Activated CD4-positive, alpha-beta T cell treated with anti-CD3 and anti-CD28 coated beads, Interleukin-10, Interleukin-2, amounts not matched to agents 100 ng/mL and 50 ng/mL, durations not matched to agents 16 hours and 8 hours (primary cell): Measurements from ENCODE around the gene LRRK1.

ENCODE experiments used
- DNase-seq: peaks from one replicate; pipeline ENCODE4 v3.0.0-alpha.2; 2020

The LRRK1 gene

GRCh38 chr15:101027273-101027901 lies 108.2 kb downstream of the LRRK1 start:
- DNase-seq = no peak

DNA sequence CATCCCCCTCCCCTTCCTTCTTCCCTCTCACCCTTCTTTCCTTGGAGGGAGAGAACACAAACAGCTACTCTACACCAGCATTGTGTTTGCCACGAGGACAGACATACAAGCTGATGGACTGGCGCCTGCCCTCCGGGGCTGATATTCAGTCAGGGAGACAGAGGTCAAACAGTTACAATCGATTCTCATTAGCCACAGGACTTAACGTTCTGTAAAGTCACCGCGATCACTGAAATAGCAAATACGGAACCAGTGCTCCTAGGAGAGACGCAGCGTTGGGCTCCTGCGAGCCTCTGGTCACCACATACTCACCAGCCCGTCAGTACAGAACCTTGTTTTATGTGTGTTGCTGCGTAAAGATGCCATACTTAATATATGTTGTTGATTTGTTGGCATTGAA lies 108.8 kb downstream of the LRRK1 start:
- no peak for DNase-seq

DNA sequence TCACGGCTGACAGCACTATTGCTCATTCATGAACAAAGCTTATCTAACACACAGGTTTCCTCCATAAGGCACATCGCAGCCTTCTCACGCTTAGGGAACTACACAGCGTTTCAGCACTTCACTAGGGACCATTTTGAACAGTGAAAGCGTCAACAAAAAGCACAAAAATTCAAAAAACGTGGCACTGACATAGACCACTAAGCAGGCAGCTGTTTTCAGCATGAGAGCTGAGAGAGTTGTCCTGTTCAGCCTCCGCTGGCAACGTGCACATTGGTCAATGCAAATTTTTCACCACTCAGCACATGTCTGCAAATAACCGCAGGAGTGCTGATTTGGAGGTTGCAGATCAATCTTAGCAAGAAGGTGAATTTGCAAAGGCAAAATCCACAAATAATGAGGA lies 109.2 kb downstream of the LRRK1 start:
- DNase-seq = no peak

- no peak for DNase-seq
These were observed 109.7 kb downstream of the LRRK1 start for GRCh38 chr15:101028772-101029438.

- no peak for DNase-seq
These were observed 111.0 kb downstream of the LRRK1 start for GRCh38 chr15:101029971-101030661.

DNA sequence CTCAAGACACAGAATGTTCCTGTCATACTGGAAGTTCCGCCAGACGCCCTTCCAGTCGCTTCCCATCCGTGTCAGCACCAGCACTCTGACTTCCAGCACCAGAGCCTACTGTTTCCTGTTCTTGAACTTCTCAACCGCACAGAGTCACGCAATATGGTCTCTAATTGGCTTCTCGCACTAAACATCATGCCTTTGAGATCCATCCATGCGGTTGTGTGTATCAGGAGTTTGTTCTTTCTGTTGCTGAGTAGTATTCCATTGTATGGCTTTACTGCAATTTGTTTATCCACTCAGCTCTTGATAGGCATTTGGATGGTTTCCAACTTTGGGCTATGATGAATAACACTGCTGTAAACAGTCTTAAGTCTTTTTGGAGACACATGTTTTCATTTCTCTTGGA lies 112.1 kb downstream of the LRRK1 start:
- DNase-seq = no peak

- no peak for DNase-seq
These were observed 114.6 kb downstream of the LRRK1 start for GRCh38 chr15:101033801-101034200.

DNA sequence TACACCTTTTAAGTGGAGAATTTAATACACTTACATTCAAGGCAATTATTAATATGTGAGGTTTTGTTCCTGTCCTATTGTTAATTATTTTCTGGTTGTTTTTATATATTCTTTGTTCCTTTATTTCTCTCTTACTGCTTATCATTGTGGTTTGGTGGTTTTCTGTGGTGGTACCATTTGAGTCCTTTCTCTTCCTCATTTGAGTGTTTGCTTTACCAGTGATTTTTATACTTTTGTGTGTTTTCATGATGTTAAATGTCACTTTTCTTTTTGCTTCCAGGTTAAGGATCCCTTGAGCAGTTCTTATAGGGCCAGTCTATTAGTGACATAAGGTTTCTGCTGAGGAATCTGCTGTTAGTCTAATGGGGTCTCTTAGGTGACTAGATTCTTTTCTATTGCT lies 116.5 kb downstream of the LRRK1 start:
- no peak for DNase-seq

DNA sequence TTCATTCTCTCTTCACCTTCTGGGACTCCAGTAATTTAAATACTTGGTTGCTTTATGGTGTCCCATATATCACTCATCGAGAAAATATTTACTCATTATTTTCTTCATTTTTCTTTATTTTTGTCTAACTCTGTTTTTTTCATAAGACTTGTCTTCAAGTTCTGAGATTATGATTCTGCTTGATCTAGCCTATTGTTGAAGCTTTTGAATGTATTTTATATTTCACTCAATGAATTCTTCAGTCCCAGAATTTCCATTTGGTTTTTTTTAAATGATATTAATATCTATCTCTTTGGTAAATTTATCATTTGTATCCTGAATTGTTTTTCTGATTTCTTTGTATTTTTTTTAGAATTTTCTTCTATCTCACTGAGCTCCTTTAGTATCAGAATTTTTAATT lies 117.0 kb downstream of the LRRK1 start:
- DNase-seq = no peak

DNA sequence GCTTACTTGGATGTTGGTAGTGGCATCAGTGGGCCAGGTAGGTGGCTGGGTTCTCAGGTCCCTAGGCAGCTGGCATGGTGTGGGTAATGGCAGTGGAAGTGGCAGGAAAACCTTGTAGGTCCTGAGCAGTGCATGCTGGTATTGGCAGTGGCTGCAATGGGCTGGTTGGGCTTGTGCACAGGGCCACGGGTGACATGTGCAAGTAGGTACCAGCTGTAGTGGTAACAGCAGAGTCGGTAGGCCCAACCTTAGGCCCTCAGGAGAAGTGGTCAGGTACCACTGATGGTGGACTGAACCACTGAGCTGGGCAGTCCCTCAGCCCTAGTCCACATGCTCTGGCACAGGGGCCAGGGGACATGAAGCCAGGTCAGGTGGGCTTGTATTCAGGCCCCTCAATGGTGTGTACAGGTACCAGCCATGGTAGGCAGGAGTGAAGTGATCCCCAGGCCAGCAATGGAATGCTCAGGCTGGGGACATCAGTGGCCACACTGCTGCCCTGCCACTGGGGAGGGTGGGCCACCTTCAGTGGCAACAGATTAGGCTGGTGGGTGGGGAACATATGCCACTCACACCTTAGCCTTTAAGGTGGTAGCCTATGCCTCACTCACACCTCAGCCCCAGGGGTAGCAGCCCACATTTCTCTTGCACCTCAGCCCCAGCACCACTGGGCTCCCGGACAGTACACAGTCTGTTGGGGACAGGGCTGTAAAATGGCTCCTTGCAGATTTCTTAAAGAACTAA lies 118.1 kb downstream of the LRRK1 start:
- DNase-seq = no peak

DNA sequence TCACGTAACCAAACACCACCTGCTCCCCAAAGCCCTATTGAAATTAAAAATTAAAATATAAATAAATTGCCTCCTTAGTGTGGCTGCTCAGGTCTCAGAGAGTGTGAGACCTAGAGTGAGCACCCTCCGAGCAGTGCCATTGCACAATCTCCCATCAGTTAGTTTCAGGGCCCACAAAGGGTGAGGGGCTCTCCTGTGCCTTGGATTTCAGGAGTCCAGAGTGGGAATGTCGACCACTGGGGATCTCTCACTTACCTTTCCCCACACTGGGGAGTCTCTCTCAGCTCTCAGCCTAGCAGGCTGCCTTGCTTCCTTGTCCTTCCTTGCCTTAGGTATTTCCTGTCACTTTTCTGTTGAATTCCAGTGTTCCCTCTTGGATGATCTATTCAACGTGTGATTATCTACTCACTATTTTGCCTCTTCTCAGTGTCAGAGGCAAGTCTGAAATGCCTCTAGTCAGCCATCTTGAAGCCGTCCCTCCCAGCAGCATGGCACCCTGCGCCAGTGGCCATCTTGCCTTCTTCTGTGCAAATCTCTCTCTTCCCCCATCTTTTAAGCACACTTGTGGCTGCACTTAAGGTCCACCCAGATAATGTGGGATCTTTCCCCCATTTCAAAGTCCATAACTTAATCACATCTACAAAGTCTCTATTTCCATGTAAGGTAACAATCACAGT lies 119.3 kb downstream of the LRRK1 start:
- DNase-seq = no peak

DNA sequence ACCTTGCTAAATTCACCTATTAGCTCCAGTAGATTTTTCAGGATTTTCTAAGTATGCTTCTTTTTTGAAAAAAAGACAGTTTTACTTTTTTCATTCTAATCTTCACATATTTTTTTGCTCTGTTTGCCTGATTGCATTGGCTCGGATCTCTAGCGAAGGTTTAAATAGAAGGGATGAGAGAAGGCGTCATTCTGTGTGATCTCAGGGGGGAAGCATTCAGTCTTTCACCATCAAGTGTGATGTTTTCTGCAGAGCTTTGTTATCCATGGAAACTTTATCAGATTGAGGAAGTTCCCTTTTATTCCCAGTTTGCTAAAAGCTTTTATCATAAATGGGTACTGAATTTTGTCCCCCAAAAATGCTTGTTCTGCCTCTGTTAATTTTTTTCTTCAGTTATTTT lies 120.3 kb downstream of the LRRK1 start:
- DNase-seq = no peak

GRCh38 chr15:101042320-101042719 lies 123.2 kb downstream of the LRRK1 start:
- DNase-seq = no peak

DNA sequence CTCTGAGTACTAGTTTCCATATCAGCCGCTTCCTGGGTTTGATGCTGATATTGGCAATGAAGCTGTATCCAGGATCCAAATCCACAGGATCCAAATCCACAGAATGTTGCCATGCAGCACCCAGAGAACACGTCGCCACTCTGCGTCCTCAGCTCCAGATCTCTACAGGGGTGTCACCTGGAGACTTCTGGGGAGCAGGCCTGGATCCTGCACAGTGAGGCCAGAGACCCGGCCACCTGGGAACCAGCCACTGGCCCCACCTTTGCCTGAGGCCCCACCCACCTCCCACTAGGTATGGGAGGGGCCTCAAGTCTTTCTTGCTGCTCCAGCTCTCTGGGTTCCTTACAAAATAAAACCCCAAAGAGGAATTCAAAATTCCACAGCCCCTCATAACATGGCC lies 123.9 kb downstream of the LRRK1 start:
- no peak for DNase-seq

DNA sequence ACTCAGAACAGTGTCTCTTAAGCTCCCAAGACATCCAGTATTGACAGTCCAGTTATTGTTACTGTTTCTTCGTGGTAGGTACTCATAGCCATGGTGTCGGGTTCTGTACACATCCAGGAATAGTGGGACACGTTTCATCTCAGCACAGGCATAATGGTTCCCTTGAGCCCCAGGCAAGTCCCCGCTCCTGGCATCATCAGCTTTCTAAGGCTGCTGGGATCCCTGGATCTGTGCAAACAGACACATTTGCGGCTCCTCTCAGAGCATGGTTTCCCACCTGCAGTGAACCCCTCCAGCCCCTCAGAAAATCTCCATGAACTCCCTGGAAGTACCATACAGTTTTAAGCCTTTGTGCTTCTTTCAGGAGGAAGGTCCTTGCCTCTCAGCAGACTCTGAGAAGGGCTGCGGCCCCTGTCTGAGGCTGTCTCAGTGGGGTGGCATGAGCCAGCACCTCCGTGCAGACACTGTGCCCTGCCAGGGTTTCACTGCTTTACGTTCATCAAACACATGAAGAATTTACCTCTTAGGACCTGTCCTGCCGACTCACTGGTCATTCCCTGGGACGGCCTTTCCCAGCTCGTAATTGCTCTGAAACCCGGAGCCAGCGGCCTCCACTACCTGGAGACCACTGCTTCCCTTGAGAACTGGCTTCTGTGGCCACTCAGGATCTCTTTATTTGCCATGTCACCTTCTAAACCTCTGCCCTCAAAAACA lies 124.9 kb downstream of the LRRK1 start:
- no peak for DNase-seq

GRCh38 chr15:101044625-101045235 lies 125.6 kb downstream of the LRRK1 start:
- no peak for DNase-seq

DNA sequence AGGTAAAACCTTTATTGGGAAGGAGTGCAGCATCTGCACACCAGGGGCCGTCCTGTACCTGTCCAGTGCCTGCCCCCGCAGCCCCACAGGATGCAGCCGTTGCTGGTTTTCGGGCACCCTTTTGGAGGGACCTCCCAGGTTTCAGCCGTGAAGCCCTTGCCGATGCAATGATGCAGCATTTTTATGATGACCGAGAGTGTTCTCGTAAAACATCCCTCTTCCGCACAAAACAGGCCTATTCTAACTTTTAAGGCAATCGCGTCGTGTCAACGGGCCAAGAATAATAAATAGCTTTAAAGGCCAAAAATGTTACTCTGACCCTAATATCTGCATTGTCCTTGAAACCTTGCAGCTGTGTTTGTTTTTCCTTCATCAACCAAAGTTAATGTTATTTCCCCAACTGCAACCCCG lies 126.1 kb downstream of the LRRK1 start:
- DNase-seq = no peak

DNA sequence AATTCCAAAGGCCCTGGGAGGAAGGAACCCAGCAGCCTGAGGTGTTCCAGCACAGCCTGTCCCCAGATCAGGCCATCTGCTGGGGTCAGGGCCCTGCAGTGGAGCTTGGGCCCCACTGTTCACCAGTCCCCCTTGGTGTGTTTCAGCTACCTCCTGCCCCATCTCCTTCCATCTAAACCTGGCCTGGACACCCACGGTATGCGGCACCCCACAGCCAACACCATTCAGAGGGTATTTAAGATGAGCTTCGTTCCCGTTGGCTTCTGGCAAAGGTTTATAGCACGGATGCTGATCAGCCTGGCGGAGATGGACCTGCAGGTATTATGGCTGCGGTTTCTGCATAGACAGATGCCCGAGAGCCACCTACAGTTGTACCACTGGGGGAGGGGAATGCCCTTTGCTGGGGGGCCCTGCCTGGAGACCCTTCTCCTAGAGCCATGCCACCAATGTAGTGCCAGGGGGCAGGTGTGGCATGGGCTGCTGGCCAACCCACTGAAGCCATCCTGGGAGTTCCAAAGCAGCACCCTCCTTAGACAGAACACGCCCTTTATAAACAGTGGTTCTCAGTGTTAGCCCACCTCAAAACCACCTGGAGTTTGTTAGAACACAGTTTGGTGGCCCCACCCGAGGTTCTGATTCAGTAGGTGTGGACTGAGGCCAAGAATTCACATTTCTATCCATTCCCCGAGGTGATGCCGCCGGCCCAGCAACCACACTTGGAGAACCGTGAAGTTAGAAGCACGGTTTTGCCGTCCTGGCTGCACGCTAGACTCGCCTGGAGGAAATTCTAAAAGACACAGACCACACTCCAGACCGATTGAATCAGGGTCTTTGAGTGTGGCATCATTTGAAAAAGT lies 126.9 kb downstream of the LRRK1 start:
- no peak for DNase-seq

DNA sequence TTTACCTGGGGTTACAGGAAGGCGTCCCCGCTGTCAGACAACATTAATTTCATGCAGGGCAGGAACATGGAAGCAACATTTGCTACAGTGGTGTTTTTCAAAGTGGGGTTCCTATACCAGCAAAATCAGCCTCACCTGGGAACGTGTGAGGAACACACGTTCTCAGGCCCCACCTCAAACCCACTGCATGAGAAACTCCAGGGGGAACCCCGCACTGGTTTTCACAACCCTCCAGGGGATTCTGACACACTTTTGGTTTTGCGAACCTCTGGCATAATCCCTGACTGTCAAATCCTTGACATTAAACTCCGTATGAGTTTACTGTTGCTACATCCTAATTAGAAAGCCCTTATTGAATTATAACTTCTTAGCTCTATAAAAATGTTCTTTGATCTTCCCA lies 127.7 kb downstream of the LRRK1 start:
- DNase-seq = no peak

DNA sequence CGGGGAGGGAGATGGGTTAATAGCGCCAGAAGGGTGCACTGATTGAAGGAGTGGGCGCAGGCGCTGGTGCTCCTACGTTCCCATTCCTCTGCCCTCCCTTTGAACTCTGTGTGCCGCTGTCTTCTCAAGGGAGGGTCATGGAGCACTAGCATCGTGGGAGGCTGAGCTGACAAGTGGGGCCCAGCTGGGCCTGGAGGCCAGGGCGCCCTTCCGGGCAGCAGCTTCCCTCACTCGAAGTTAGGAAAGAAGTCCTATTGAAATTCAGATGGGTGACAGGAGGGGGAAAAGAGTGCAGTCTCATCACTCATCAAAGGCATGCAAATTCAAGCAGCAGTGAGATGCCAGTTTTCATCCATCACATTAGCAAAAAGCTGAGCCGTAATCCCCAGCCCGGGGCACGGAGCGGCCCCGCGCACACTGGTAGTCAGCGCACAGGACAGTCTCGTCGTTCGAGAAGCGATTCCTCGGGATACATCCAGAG lies 128.2 kb downstream of the LRRK1 start:
- DNase-seq = no peak

DNA sequence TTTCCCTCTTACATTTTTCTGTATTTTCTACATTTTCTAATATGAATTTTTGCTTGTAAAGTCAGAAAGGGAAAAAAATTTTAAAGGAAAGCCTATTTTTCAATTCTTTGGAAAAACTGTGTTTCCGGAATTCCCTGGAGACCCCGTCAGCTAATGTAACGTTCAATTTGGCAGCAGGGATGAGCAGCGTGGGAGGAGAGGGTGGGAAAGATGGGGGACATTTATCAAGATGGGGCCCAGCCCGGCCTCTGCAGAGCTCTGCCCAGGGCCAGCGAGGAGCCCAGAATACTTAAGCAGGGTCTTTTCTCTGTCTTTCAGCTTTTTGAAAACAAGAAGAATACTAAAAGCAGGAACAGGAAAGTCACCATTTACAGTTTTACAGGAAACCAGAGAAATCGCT lies 129.0 kb downstream of the LRRK1 start:
- DNase-seq = no peak
